Activated T-cell treated with anti-CD3 and anti-CD28 coated beads for 4 hours (primary cell): Measurements from ENCODE around the gene FES.
A peak's percentile ranks its signal among the peaks of the same experiment; 100 is the strongest.
"Not testable (repeated sequence)": the region's sequence is repeated elsewhere in the genome, so short reads cannot be mapped to it uniquely, and the experiment has no call there.

Source experiments
- DNase-seq: peaks from one replicate; pipeline ENCODE4 v3.0.0-alpha.2; 2020

The FES gene

GRCh38 chr15:90911906-90912769, 27.8 kb downstream of the FES start:
- DNase-seq, result no peak

DNA sequence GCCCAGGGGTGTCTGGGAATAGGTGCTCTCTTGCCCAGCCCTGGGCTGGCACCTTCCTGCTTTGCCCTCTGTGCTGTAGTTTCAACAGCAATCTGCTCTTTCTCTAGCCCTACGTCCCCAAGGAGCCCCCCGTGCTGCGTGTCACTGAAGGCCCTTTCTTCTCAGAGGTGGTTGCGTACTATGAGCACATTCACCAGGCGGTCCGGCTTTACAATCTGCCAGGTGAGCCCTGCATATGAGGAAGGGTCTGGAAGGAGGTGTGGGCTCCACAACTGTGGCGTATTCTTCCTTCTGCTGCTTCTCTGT, 28.4 kb downstream of the FES start:
- no peak for DNase-seq

GRCh38 chr15:90913398-90913944, 29.2 kb downstream of the FES start:
- DNase-seq, result no peak

DNA sequence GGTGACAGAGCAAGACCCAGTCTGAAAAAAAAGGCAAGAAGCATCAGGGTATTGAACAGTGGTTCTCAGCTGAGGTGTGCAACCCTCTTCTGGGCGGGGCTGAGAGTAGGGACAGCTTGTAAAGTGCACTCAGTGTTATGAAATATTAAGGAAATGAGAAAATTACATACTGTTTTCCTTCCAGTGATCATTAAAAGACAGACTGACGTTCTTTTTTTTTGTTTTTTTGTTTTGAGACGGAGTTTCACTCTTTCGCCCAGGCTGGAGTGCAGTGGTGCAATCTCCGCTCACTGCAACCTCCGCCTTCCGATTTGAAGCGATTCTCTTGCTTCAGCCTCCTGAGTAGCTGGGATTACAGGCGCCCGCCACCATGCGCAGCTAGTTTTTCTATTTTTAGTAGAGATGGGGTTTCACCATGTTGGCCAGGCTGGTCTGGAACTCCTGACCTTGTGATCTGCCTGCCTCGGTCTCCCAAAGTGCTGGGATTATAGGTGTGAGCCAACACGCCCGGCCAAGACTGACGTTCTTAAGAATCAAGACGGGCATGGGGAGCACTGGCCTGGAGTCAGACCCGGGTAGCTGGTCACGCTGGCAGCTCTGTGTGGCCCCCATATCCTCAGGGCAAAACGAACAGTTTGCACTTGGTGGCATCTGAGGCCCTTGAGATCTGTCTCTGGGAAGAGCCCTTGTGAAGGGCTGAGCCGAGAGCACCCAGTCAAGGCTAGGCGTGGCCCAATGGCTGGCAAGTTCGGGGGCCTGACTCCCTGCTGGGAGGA, 30.2 kb downstream of the FES start:
- no peak for DNase-seq

DNA sequence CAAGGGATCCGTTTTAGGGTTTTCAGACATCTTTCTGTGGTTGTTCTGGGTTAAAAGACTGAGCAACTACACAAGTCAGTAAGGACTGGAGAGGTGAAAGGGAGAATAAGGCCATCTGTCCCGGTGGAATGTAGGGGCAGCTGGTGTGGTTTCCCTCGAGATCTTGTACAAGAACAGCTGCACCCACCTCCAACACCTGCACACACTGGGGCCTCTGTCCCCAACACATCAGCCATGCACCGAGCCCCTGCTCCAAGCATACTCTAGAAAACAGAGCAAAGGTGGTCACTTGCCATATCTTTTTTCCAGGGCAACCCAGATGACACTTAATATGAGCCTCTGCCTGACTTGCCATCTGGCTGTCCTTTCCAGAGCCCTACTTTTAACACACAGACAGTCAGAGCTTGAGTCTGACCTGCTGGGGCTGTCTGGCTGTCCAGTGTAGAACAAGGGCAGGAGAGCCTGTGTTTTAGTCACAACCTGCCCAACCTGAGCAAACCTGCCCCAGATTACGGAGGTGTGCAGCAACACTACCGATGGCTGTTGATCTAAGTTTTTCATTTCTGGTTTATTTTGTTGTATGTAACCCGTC, 31.0 kb downstream of the FES start:
- DNase-seq, result no peak

- no peak for DNase-seq
These were observed 31.6 kb downstream of the FES start for GRCh38 chr15:90915808-90916440.

- DNase-seq, result no peak
These were observed 32.2 kb downstream of the FES start for GRCh38 chr15:90916461-90916860.

GRCh38 chr15:90917569-90917968, 33.3 kb downstream of the FES start:
- no peak for DNase-seq

DNA sequence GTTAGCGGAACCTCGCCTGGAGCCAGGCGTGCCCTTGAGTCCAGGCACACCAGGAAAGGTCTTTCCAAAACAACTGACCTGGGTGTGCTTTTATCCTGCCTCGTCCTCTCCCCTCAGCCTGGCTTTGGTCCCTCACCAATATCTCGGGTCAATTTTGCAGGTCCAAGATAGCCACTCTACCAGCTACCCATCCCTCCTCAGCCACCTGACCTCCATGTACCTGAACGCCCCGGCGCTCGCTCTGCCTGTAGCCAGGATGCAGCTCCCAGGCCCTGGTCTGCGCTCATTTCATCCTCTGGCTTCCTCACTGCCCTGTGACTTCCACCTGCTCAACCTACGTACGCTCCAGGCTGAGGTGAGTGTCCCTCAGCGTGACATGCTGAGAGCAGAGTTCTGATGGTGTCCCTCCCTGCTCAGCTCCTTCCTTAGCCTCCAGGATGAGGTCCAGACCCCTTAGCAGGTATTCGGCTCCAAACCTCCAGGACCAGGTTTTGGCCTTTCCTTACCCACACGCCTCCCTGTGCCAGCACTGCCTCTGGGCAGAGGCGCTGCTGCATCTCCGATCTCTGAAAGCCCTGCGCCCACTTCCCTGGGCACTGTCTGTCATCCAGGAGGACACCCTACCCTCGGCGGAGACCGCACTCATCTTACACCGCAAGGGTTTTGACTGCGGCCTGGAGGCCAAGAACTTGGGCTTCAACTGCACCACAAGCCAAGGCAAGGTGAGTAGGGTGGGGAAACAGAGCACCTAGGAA, 33.9 kb downstream of the FES start:
- no peak for DNase-seq

DNA sequence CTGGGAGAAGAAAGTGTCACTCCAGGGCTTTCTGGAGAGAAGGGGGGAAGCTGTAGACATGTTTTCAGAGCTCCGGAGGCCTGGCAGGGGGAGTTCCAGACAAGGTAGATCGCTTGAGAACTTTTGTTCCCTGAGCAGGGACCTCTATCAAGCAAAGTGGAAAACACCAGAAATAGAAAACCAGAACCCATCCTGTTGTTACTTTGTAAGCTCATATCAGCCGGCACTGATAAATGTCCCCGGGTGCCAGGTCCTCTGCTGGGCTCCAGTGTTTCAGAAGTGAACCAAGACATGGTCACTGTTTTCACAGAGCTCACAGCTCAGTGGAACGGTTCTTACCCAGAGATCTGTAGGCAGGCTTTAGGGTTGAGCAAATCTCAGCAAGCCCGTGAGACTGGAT, 34.5 kb downstream of the FES start:
- no peak for DNase-seq

- no peak for DNase-seq
These were observed 37.6 kb downstream of the FES start for GRCh38 chr15:90921887-90922286.

DNA sequence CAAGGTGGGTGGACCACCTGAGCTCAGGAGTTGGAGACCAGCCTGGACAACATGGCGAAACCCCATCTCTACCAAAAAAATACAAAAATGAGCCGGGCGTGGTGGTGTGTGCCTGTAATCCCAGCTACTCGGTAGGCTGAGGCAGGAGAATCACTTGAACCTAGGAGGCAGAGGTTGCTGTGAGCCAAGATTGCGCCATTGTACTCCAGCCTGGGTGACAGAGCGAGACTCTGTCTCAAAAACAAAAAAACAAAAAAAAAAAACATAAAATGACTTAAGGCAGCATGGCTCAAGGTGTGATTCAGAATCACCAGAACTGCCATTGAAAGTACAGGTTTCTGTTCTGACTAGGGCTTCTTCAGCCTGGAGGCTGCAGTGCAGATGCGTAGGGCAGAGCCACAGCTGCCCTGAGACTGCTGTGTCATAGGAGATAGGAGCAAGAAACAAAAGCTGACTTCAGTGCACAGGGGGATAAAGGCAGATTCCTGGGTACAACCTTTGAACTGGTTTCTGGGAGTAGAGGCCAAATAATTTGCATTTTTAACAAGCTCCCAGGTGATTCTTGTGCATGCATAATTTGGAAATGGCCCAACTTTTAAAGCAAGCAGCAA, 38.5 kb downstream of the FES start:
- DNase-seq, result not testable (repeated sequence)

DNA sequence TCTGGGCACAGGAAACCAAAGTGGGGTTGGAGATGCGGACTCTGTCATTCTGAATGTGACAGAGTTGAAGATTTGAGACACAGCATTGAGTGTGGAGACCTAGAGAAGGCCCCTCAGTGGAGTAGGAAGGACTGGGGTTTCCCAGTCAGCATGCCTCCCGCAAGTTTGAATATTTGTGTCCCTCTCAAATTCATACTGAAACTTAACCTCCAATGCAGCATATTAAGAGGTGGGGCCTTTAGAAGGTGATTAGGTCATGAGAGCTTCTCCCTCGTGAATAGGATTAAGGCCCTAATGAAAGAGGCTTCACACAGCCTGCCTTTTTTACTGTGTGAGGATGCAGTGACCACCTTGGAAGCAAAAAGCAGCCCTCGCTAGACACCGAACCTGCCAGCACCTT, 40.1 kb downstream of the FES start:
- DNase-seq, result no peak

- DNase-seq, result not testable (repeated sequence)
These were observed 42.5 kb downstream of the FES start for GRCh38 chr15:90926766-90927165.

- DNase-seq, result not testable (repeated sequence)
These were observed 43.8 kb downstream of the FES start for GRCh38 chr15:90928106-90928505.

DNA sequence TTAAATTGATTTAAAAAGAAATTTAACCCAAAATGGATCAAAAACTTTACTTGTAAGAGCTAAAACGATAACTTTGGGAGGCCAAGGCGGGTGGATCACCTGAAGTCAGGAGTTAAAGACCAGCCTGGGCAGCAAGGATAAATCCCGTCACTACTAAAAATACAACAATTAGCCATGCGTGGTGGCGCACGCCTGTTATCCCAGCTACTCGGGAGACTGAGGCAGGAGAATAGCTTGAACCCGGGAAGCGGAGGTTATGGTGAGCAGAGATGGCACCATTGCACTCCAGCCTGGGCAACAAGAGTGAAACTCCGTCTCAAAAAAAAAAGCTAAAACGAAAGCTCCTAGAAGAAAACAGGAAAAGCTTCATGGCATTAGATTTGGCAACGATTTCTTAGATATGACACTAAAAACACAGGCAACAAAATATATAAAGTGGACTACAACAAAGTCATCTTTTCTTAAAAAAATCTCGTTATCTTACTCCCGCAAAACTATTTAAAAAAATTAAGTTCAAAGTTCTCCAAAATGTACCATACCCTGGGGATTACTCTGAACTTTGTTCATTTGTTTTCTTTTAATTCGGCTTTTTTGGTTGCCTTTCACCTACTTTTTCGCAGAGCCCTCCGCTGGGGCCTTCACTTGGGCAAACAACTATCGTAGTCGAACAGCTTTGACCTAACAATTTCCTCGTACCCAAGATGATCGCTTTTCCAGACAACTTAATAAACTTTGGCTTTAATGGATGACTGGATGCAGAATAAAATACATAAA, 45.1 kb downstream of the FES start:
- DNase-seq, result no peak

GRCh38 chr15:90930861-90931574, 46.7 kb downstream of the FES start:
- no peak for DNase-seq

DNA sequence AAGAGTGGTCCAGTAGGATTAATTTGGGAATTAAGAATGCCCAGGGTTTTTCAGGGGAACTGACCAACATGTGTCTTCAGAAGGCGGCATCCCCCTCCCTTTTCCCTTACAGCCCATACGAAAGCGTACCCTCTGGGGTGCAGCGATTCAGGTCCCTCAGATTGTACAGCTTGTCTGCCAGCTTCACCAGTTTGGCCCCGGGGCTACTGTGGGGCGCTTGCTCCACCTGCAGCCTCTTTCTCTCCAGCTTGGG, 47.2 kb downstream of the FES start:
- DNase-seq, result no peak

- peak; percentile 89 for DNase-seq
These were observed 47.7 kb downstream of the FES start, which contains the start of gene HDDC3 for GRCh38 chr15:90931828-90932659. HDDC3 (minus strand) TSS chr15:90932549; CDS start chr15:90932540, 9 bp downstream.

DNA sequence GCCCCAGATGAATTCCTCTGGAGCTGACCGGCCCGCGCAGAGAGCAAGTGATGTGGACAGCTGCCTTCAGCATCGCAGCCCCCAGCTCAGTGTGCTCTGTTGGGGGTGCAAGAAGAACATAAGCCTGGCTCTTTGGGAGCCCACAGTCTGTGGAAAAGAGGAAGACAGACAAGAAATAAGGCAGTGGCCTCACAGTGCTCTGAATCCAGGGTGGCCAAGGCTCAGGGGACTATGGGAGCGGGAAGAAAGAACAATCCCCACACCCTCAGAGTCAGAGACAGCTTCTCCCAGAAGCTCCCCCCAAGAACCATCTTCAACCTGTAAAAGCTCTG, 48.3 kb downstream of the FES start:
- DNase-seq, result no peak
